ENCODE data around the gene TESMIN.

Gene TESMIN

GRCh38 chr11:68711114-68711513, 40.2 kb downstream of the TESMIN start:
- no peak for DNase-seq (ENCODE audit: low spot score)

GRCh38 chr11:68710409-68710808, 40.9 kb downstream of the TESMIN start:
- DNase-seq (ENCODE audit: low spot score): no peak

GRCh38 chr11:68709062-68709461, 42.3 kb downstream of the TESMIN start:
- no peak for DNase-seq (ENCODE audit: low spot score)

- DNase-seq (ENCODE audit: low spot score): no peak
Observed at GRCh38 chr11:68707527-68707926, 43.8 kb downstream of the TESMIN start.

GRCh38 chr11:68704887-68705286, 46.4 kb downstream of the TESMIN start:
- DNase-seq (ENCODE audit: low spot score): peak; percentile 58

GRCh38 chr11:68698993-68699392, 52.3 kb downstream of the TESMIN start:
- no peak for DNase-seq (ENCODE audit: low spot score)

- no peak for DNase-seq (ENCODE audit: low spot score)
Observed at GRCh38 chr11:68695531-68695930, 55.8 kb downstream of the TESMIN start.

GRCh38 chr11:68694431-68695297, 56.7 kb downstream of the TESMIN start:
- DNase-seq (ENCODE audit: low spot score): no peak

GRCh38 chr11:68693484-68693882, 57.8 kb downstream of the TESMIN start:
- DNase-seq (ENCODE audit: low spot score): no peak

- DNase-seq (ENCODE audit: low spot score): no peak
Observed at GRCh38 chr11:68692871-68693483, 58.3 kb downstream of the TESMIN start.

- no peak for DNase-seq (ENCODE audit: low spot score)
Observed at GRCh38 chr11:68692115-68692514, 59.2 kb downstream of the TESMIN start.

GRCh38 chr11:68691402-68691784, 59.9 kb downstream of the TESMIN start:
- DNase-seq (ENCODE audit: low spot score): no peak

- DNase-seq (ENCODE audit: low spot score): no peak
Observed at GRCh38 chr11:68690671-68691401, 60.5 kb downstream of the TESMIN start.

- no peak for DNase-seq (ENCODE audit: low spot score)
Observed at GRCh38 chr11:68689737-68690625, 61.3 kb downstream of the TESMIN start.

GRCh38 chr11:68688881-68689280, 62.4 kb downstream of the TESMIN start:
- no peak for DNase-seq (ENCODE audit: low spot score)

- DNase-seq (ENCODE audit: low spot score): no peak
Observed at GRCh38 chr11:68687986-68688385, 63.3 kb downstream of the TESMIN start.

- no peak for DNase-seq (ENCODE audit: low spot score)
Observed at GRCh38 chr11:68687311-68687710, 64.0 kb downstream of the TESMIN start.

- DNase-seq (ENCODE audit: low spot score): no peak
Observed at GRCh38 chr11:68686486-68686885, 64.8 kb downstream of the TESMIN start.

GRCh38 chr11:68685656-68686380, 65.5 kb downstream of the TESMIN start:
- DNase-seq (ENCODE audit: low spot score): no peak

- peak; percentile 78 for DNase-seq (ENCODE audit: low spot score)
Observed at GRCh38 chr11:68684385-68685356, 66.6 kb downstream of the TESMIN start, which contains the start of gene GAL. Gene GAL, plus strand, starts transcription at chr11:68684544. Its CDS starts 380 bp downstream, at chr11:68684924.
